ENCODE results near the gene TFAM.

- TF ChIP-seq CTCF (IDR thresholded peaks at IDR 0.05; ENCODE audit: low read depth, low read length), result no peak
- no peak for TF ChIP-seq EZH2phosphoT487 (IDR thresholded peaks at IDR 0.05; ENCODE audit: low read depth)
These were observed 1.1 kb upstream of the TFAM start for GRCh38 chr10:58384095-58384494.

Measured in OCI-LY3 (cell line).